ENCODE measurements around the gene PPFIA3.
"Not testable (repeated sequence)": the region's sequence is repeated elsewhere in the genome, so short reads cannot be mapped to it uniquely, and the experiment has no call there.

Gene PPFIA3

GRCh38 chr19:49118565-49119410, 556 bp upstream of the PPFIA3 start, which contains the start of gene C19orf73:
TSS of gene C19orf73 (minus strand) at chr19:49119143. CDS start at chr19:49119022, 121 bp downstream.
- Histone ChIP-seq H3K36me3 (ENCODE audit: insufficient read depth, insufficient read length, low read length) (peaks cover 2% of the 10 kb centered on the region), H3K27me3 (ENCODE audit: insufficient read depth, insufficient read length) (peaks cover 19% of the 10 kb centered on the region), H3K9ac (ENCODE audit: insufficient read length, low read depth) (peak within 1 kb of the TSS; percentile 92), H3K4me3 (ENCODE audit: insufficient read length, low read depth) (peak within 1 kb of the TSS; percentile 71), H3K4me1 (ENCODE audit: insufficient read depth, insufficient read length) (peaks cover 5% of the 10 kb centered on the region), H3K9me3 (ENCODE audit: insufficient read depth, low read length) (no peaks in the 10 kb centered on the region)
- no peak for TF ChIP-seq ZNF274 (IDR thresholded peaks at IDR 0.05; ENCODE audit: low read depth, low read length)
- no peak for TF ChIP-seq YY1 (IDR thresholded peaks at IDR 0.05; ENCODE audit: insufficient read depth, insufficient read length)
- peak; percentile 72 for DNase-seq (ENCODE audit: low read depth, low spot score)

GRCh38 chr19:49120325-49120683, 960 bp downstream of the PPFIA3 start:
- DNase-seq (ENCODE audit: low read depth, low spot score), result no peak
- Histone ChIP-seq H3K27me3 (ENCODE audit: insufficient read depth, insufficient read length) (peaks cover 19% of the 10 kb centered on the region), H3K9me3 (ENCODE audit: insufficient read depth, low read length) (no peaks in the 10 kb centered on the region), H3K36me3 (ENCODE audit: insufficient read depth, insufficient read length, low read length) (peaks cover 2% of the 10 kb centered on the region), H3K9ac (ENCODE audit: insufficient read length, low read depth) (peak overlapping the region; percentile 70), H3K4me1 (ENCODE audit: insufficient read depth, insufficient read length) (peaks cover 3% of the 10 kb centered on the region), H3K4me3 (ENCODE audit: insufficient read length, low read depth) (peak overlapping the region; percentile 30)
- TF ChIP-seq SUZ12 (IDR thresholded peaks at IDR 0.05; ENCODE audit: extremely low read depth, insufficient read depth, insufficient read length) (no peak), YY1 (IDR thresholded peaks at IDR 0.05; ENCODE audit: insufficient read depth, insufficient read length) (no peak), ZNF274 (IDR thresholded peaks at IDR 0.05; ENCODE audit: low read depth, low read length) (no peak)

GRCh38 chr19:49120868-49121267, 1.5 kb downstream of the PPFIA3 start:
- H3K9me3 ChIP-seq (ENCODE audit: insufficient read depth, low read length), result no peaks in the 10 kb centered on the region
- no peak overlapping the region for H3K9ac ChIP-seq (ENCODE audit: insufficient read length, low read depth)
- no peak for DNase-seq (ENCODE audit: low read depth, low spot score)
- peaks cover 19% of the 10 kb centered on the region for H3K27me3 ChIP-seq (ENCODE audit: insufficient read depth, insufficient read length)
- peaks cover 3% of the 10 kb centered on the region for H3K4me1 ChIP-seq (ENCODE audit: insufficient read depth, insufficient read length)
- TF ChIP-seq ZNF274 (IDR thresholded peaks at IDR 0.05; ENCODE audit: low read depth, low read length), result no peak
- no peak for TF ChIP-seq YY1 (IDR thresholded peaks at IDR 0.05; ENCODE audit: insufficient read depth, insufficient read length)
- no peak for TF ChIP-seq SUZ12 (IDR thresholded peaks at IDR 0.05; ENCODE audit: extremely low read depth, insufficient read depth, insufficient read length)
- H3K4me3 ChIP-seq (ENCODE audit: insufficient read length, low read depth), result no peak overlapping the region
- peaks cover 2% of the 10 kb centered on the region for H3K36me3 ChIP-seq (ENCODE audit: insufficient read depth, insufficient read length, low read length)

GRCh38 chr19:49121841-49122240, 2.5 kb downstream of the PPFIA3 start:
- H3K4me3 ChIP-seq (ENCODE audit: insufficient read length, low read depth); H3K4me1 ChIP-seq (ENCODE audit: insufficient read depth, insufficient read length); H3K9ac ChIP-seq (ENCODE audit: insufficient read length, low read depth); H3K36me3 ChIP-seq (ENCODE audit: insufficient read depth, insufficient read length, low read length); DNase-seq (ENCODE audit: low read depth, low spot score); H3K9me3 ChIP-seq (ENCODE audit: insufficient read depth, low read length): not testable (repeated sequence)
- peaks cover 19% of the 10 kb centered on the region for H3K27me3 ChIP-seq (ENCODE audit: insufficient read depth, insufficient read length)

- not testable (repeated sequence) for H3K36me3 ChIP-seq (ENCODE audit: insufficient read depth, insufficient read length, low read length); H3K4me1 ChIP-seq (ENCODE audit: insufficient read depth, insufficient read length); H3K9ac ChIP-seq (ENCODE audit: insufficient read length, low read depth); H3K9me3 ChIP-seq (ENCODE audit: insufficient read depth, low read length); DNase-seq (ENCODE audit: low read depth, low spot score); H3K4me3 ChIP-seq (ENCODE audit: insufficient read length, low read depth)
- peaks cover 19% of the 10 kb centered on the region for H3K27me3 ChIP-seq (ENCODE audit: insufficient read depth, insufficient read length)
Measured at GRCh38 chr19:49123285-49123684, 3.9 kb downstream of the PPFIA3 start.

DNA sequence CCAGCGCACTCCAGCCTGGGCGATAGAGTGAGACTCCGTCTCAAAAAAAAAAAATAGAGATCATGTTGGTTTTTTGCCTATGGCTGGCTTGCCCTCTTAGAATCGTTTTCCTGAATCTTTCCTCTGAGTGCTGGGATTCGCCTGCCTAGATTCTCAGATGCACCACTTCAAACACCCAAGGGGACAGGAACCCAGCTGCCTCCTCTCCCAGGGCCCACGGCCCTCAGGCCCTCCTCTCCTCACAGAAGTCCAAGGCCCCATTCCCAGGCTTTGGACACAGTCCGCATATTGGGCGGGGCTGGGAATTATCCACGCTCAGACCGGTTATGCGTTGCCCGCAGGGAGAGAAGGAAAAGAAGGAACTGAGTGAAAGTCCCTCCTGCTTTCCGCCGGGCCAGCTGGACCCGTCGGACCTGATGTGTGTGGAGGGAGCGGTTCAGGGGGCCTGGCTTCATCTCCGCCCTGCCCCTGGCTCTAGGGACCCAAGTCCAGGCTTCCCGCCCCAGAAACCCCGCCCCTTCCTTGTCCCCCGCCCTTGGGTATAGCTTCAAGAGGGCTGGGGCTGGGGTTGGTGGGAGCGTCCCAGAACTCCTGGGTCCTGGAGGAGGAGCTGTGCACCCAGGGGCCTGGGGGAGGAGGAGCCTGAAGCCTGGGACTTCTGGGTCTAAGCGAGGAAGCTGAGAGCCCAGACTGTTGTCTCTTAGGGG, 5.8 kb downstream of the PPFIA3 start:
- Histone ChIP-seq H3K4me3 (ENCODE audit: insufficient read length, low read depth) (no peak overlapping the region), H3K9me3 (ENCODE audit: insufficient read depth, low read length) (no peaks in the 10 kb centered on the region), H3K9ac (ENCODE audit: insufficient read length, low read depth) (no peak overlapping the region), H3K27me3 (ENCODE audit: insufficient read depth, insufficient read length) (peaks cover 10% of the 10 kb centered on the region), H3K4me1 (ENCODE audit: insufficient read depth, insufficient read length) (peaks cover 4% of the 10 kb centered on the region), H3K36me3 (ENCODE audit: insufficient read depth, insufficient read length, low read length) (no peaks in the 10 kb centered on the region)
- DNase-seq (ENCODE audit: low read depth, low spot score), result no peak
- no peak for TF ChIP-seq YY1 (IDR thresholded peaks at IDR 0.05; ENCODE audit: insufficient read depth, insufficient read length)
- no peak for TF ChIP-seq SUZ12 (IDR thresholded peaks at IDR 0.05; ENCODE audit: extremely low read depth, insufficient read depth, insufficient read length)
- TF ChIP-seq ZNF274 (IDR thresholded peaks at IDR 0.05; ENCODE audit: low read depth, low read length), result no peak

DNA sequence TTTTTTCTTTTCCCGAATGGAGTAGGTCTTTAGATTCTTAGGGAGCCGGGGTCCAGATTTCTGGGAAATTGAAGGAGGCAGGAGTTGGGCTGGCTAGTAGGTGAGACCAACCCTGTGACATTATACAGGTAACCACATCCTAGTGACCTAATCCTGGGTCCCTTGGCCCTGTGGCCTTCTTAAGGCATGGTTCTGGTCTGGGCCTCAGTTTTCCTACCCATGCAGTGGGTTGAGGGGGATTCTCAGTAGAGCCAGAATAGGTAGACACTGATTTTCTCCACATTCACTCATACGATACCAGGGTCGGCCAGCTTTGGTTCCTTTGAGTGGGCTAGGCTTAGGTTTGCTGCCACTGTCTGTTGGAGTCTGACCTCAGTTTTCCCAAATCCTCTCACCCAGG, 7.2 kb downstream of the PPFIA3 start:
- H3K4me3 ChIP-seq (ENCODE audit: insufficient read length, low read depth), result no peak overlapping the region
- no peak for TF ChIP-seq YY1 (IDR thresholded peaks at IDR 0.05; ENCODE audit: insufficient read depth, insufficient read length)
- no peak overlapping the region for H3K9ac ChIP-seq (ENCODE audit: insufficient read length, low read depth)
- no peaks in the 10 kb centered on the region for H3K27me3 ChIP-seq (ENCODE audit: insufficient read depth, insufficient read length)
- no peaks in the 10 kb centered on the region for H3K9me3 ChIP-seq (ENCODE audit: insufficient read depth, low read length)
- H3K4me1 ChIP-seq (ENCODE audit: insufficient read depth, insufficient read length), result peaks cover 4% of the 10 kb centered on the region
- no peak for DNase-seq (ENCODE audit: low read depth, low spot score)
- H3K36me3 ChIP-seq (ENCODE audit: insufficient read depth, insufficient read length, low read length), result no peaks in the 10 kb centered on the region

DNA sequence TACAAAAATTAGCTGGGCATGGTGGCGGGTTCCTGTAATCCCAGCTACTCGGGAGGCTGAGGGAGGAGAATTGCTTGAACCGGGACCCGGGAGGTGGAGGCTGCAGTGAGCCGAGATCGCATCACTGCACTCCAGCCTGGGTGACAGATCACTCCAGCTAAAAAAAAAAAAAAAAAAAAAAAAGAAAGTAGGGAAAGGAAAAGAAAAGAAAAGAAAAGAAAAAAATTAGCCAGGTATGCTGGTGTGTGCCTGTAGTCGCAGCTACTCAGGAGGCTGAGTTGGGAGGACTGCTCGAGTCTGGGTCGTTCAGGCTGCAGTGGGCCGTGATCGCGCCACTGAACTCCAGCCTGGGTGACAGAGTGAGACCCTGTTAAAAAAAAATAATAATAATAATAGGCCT, 7.9 kb downstream of the PPFIA3 start:
- H3K9me3 ChIP-seq (ENCODE audit: insufficient read depth, low read length); H3K36me3 ChIP-seq (ENCODE audit: insufficient read depth, insufficient read length, low read length); H3K27me3 ChIP-seq (ENCODE audit: insufficient read depth, insufficient read length); H3K9ac ChIP-seq (ENCODE audit: insufficient read length, low read depth); H3K4me1 ChIP-seq (ENCODE audit: insufficient read depth, insufficient read length); DNase-seq (ENCODE audit: low read depth, low spot score): not testable (repeated sequence)
- H3K4me3 ChIP-seq (ENCODE audit: insufficient read length, low read depth), result peak overlapping the region; percentile 41

Data from NT2/D1 (cell line).